ENCODE data around the gene DGKD.

DNA sequence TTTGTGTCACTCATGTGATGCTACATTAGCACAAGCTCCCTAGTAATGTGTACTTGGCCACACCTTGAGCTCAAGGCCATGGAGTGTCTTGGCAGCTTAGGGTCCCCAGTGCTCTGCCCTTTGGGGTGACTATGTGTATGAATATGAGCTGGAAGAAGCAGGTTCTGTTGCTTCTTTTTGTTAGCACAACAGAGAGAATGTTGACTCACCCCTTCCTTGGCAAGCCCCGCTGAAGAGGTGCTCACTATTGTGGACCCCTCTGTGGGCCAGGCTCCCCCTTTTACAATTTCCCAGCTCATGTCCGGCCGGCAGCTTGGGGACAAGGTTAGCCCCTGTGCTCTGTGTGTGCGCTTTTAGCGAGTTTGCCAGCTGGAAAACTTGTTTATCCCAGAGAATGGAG is 48.1 kb downstream of the DGKD start:
- no peak for TF ChIP-seq EZH2phosphoT487 (IDR thresholded peaks at IDR 0.05; ENCODE audit: low read depth)
- TF ChIP-seq, protein P1, sequence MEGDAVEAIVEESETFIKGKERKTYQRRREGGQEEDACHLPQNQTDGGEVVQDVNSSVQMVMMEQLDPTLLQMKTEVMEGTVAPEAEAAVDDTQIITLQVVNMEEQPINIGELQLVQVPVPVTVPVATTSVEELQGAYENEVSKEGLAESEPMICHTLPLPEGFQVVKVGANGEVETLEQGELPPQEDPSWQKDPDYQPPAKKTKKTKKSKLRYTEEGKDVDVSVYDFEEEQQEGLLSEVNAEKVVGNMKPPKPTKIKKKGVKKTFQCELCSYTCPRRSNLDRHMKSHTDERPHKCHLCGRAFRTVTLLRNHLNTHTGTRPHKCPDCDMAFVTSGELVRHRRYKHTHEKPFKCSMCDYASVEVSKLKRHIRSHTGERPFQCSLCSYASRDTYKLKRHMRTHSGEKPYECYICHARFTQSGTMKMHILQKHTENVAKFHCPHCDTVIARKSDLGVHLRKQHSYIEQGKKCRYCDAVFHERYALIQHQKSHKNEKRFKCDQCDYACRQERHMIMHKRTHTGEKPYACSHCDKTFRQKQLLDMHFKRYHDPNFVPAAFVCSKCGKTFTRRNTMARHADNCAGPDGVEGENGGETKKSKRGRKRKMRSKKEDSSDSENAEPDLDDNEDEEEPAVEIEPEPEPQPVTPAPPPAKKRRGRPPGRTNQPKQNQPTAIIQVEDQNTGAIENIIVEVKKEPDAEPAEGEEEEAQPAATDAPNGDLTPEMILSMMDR (IDR thresholded peaks at IDR 0.05; ENCODE audit: low read depth, low read length) = no peak

Data from OCI-LY3 (cell line).